ENCODE data around the gene CDS1.
"Not testable (repeated sequence)": the region's sequence is repeated elsewhere in the genome, so short reads cannot be mapped to it uniquely, and the experiment has no call there.

CDS1 gene

GRCh38 chr4:84677995-84678394, 95.1 kb downstream of the CDS1 start:
- DNase-seq, result no peak

DNA sequence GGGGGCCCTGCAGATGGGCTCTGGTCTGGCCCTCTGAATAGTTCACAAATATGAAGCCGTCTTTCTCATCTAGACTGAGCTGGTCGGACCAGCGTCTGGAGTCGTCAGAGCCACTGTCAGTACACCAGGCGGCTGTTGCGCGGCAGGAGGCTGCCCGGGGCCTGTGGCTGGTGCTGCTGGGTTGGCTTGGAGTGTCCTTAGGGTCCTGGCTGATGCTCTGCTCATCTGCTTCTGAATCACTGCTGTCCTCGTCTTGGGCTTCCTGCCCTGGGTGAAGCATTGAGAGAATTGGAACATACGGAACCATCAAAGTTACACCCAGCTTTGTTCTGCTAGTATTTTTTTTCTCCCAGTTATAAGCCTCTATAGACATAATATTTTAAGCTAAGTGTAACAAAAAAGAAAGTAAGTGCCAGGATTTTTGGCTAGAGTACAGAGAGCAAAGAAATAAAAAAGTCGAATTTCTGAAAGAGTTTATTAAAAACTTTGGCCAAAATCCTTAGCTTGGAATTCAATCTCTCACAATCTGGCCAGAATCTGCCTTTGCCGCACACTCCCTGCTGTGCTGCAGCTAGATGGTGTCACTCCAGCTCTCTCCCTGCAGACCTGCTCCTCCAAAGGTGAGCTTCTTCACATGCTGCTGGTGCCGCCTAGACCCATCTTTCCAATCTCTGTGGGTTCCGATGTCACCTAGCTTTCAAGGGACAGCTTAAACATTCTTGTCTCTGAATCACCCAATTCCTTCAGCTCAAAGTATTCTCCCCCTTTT, 96.2 kb downstream of the CDS1 start:
- no peak for DNase-seq

DNA sequence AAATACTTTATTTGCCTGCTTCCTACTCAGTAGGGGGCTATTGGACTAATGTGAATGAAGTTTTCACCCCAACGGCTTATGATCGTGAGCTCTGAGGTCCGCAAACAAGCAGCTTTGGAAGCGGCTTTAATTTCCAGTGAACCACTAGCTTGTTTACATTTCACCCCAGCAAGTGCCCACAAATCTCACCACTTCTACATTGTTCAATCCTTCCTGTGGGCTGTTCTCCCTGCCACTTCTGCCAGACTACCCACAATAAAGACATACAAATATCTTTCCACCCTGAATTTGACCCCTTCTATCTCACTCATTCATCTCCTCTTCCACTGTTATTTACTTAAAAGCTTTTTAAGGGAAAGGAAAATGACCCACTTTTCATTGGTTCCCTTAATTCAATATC, 98.0 kb downstream of the CDS1 start:
- no peak for DNase-seq

DNA sequence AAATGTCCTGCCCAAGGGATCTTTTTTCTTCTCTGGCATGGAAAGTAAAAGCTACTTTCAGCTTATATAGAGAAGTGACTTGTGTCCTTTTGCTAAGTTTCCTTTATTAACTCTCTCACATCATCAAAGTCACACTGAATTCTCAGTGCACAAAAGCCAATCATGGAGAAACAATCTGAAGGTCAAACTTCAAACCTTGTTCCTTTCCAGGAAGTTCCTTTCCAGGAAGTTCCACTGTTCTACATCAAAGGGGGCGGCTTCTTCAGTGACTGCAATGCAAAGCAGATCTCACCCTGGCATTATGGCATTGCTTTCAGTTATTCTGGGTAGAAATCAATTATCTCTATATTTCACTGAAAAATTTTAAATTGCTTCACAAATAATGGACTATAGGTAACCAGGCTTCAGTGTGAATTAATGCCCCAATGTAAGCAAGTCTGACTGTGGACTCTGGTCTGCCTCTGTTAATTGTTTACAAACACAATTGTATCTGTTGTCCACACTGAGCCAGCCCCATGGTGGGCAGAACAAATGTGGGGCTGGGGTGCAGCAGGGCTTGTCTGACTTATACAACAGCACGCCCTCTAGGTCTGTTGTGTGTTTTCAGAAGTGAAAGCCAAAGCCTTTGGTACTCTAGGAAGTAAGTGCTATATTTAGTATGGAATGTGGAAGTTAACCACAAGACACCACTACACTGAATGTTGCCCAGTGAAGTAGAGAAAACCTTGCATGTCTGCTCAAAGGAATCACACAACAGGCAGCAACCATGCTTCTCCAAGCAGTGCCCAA, 98.8 kb downstream of the CDS1 start:
- DNase-seq, result no peak

- DNase-seq, result not testable (repeated sequence)
These were observed 99.7 kb downstream of the CDS1 start for GRCh38 chr4:84682661-84683060.

DNA sequence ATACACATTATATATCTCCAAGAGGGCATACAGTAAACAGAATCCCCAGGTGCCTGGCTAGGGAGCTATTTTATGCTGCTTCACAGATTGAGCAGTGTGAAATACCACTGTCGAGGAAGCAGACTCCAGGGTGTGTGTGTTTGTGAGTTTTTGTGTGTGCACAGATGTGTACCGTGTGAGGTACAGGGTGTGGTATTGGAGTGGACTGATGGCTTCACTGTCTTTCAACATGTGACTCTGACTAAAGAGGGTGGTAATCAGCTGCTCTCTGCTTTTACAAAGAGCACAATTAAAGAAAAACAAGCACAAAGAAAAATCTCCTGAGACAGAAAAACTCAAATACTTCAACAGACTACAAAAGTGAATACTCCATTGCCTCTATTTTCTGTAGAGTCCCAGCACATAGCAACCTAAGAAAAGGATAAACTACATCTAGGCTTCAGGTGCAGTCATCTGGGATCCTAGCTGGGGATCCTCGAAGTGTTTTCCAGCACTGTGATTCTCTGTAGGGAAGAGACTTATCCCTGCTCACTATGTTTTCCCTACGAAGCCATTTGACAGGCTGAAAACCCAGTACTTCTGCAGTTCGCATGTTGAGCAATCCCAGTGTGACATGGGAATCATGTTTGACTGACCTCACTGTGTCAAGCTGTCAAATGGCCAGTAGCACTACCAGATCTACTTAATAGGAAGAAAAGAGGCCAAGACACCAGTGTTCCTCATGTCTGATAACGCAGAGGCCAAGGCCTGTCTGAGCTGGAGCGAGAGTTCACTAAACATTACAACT, 100.3 kb downstream of the CDS1 start:
- no peak for DNase-seq

DNA sequence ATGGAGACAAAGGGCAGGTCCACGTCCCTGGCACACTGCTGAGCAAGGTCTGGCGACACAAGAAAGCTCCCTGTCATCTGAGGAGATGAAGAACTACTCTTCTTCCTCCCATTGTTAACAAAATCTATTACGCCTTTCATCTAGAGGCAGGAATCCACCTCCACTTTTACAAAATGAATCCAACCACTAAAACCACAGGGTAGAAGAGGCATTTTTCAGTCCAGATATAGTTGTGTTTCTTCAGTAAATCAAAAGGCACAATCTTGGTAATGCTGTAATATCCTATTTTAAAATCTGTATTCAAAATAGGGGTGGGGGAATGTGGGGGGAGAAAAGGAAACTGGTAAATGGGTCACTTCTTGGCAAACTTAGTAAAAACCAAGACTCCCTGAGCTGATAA, 101.4 kb downstream of the CDS1 start:
- DNase-seq, result no peak

DNA sequence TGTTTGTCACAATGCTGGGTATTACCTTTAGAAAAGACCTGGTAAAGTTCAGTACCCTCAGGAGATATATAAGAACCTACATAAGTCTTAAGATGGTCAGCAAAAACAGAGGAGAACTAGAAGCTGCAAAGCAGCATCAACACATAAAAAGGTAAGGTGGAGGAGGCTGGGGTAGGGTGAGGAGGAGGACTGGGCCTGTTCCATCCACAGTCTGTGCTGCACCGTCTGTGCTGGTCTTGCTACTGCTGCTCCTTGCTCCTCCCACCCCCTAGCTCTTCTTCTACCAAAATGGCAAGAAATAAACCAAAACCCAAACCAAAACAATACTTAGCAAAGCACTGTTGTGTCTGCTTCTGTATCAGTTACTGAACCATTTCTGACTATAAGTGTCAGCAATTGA, 102.2 kb downstream of the CDS1 start:
- no peak for DNase-seq

- DNase-seq, result no peak
These were observed 105.7 kb downstream of the CDS1 start for GRCh38 chr4:84688605-84689004.

- no peak for DNase-seq
These were observed 106.3 kb downstream of the CDS1 start for GRCh38 chr4:84689197-84689596.

DNA sequence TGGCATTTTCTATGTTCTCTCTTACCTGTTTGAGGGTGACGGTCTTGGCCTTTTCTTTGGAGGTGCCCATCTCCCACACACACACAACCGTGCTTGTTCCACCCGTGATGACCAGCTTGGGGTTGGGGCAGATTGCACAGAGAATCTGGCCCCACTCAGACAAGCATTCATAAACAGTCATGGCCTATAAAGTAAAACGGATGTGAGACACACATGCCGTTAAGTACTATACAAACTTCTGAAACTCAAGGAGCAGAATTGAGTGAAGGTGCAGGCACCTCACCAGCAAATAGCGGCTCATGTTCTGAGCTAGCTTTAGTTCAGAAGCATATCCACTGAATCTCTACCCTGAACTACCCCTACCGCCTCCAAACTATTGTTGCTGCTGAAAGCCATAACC, 107.6 kb downstream of the CDS1 start:
- no peak for DNase-seq

DNA sequence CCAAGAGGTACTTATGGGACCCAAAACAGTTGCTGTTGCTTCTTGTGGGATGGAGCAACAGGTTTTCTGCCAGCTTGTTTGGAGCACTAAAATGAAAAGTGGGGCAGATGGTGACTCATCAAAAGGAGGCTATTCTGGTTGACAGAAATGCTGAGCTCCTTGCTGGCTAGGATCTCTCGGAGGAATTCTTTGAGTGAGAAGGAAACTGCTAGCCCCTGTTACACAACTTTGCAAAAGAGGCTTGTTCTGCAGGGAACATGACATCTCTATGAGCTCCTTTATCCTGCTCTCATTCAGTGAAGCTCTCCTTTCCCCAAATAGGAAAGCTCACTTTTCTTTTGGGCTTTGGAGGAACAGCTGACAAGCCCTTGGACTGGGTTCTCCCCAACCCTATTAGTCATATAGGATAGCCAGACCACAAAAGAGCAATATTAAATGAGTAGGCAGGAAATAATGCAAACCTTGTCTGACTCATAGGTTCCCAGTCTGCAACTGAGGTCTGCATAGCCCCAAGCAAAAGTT, 108.3 kb downstream of the CDS1 start:
- no peak for DNase-seq

GRCh38 chr4:84691800-84692199, 108.9 kb downstream of the CDS1 start:
- DNase-seq, result no peak

DNA sequence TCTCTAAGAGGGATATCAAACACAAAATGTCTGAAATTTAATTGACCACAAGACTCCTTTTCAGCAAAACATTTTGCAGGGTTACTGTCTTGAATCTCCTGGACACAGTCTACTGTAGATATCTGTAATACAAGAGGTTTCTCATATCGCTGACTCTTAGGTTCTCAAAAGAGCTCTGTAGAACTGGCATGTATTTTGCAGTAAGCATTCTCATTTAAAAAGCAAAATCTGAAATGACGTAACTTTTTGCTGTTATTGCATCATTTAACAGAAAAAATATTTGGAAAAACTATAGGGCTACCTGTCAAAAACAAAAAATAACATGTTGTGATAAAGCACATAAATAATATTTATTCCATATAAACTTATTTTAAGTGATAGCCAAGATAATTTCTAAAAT, 114.2 kb downstream of the CDS1 start:
- DNase-seq, result no peak

DNA sequence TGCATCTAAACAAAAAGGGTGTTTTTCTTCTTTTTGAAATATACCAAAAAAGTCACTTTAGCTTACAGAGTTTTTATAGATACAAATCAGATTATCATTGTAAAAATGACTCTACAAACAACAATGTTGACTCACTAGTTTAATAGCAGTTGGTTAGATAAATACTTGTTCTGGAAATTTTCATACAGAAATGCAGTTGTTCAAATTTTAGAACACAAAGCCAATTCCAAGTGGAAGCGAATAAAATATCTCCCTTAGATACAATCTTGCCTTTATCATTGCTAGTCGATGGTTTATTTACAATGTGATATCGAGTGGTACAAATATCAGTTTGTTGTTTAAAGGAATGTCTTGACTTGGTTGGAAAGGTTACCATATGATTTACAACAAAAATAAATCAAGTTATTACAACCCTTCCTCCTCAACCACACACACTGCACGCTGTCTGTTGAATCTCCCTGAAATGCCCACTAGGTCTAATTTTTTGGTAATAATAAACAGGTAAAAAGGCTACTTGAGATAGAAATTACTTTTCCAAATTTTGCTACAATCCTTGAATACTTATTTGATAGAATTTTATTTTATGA, 114.8 kb downstream of the CDS1 start:
- DNase-seq, result no peak

DNA sequence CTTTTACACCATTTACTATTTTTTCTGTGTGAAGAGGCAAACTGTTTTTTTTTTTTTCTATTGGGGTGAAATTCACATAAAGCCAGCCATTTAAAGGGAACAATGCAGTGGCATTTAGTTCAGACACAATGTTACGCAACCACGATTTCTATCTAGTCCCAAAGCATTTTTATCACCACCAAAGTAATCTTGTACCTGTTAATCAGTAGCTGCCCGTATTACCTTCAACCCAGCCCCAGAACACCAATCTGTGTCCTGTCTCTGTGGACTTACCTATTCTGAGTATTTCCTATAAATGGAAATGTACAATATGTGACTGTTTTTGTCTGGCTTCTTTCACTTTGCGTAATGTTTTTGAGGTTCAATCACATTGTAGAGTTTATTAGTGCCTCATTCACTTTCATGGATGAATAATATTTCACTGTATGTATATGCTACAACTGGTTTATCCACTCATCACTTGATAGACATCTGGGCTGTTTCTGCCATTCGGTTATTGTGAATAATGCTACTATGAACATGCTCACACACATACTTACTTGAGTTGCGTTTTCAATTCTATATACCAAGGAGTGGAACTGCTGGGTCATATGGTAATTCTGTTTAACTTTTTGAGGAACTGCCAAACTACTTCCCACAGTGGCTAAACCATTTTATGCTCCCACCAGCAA, 116.2 kb downstream of the CDS1 start:
- DNase-seq, result no peak
